Suprapubic skin (tissue), 4 donors: ENCODE data around the gene SEC22B.
"Not testable (repeated sequence)": the region's sequence is repeated elsewhere in the genome, so short reads cannot be mapped to it uniquely, and the experiment has no call there.

Experiments used
- CTCF ChIP-seq, 2 donors: fragments of 200-600 bp in 1 of 2; fragments of 450-650 bp in 1 of 2; sonication (generic) in 1 of 2; IDR thresholded peaks; one replicate each; pipeline ENCODE4 v1.5.1; 2016 to 2019; ENCODE audit warnings: antibody characterized with exemption in 2 of 2, mild to moderate bottlenecking in 1 of 2, moderate library complexity in 1 of 2
- POLR2A ChIP-seq, 2 donors: fragments of 450-650 bp; IDR thresholded peaks; one replicate each; pipeline ENCODE4 v1.6.1; 2017; ENCODE audit warnings: antibody characterized with exemption in 2 of 2, mild to moderate bottlenecking in 2 of 2, moderate library complexity in 2 of 2
- POLR2AphosphoS5 ChIP-seq, 3 donors: sonication (generic); formaldehyde crosslinking; IDR thresholded peaks; one replicate each; pipeline ENCODE4 v1.6.1; 2017; ENCODE audit warnings: antibody characterized with exemption in 3 of 3

GRCh38 chr1:120132406-120132763 lies 43.9 kb downstream of the SEC22B start:
- not testable (repeated sequence) for TF ChIP-seq CTCF, POLR2A, POLR2AphosphoS5 (IDR thresholded peaks at IDR 0.05)
